Stimulated activated CD8-positive, alpha-beta memory T cell treated with anti-CD3 and anti-CD28 coated beads, Interleukin-4, amount 100 ng/mL, for 1 hour (primary cell): ENCODE measurements around the gene MTF1.

ENCODE experiments used
- DNase-seq, 2 donors: peaks; one replicate each; pipeline ENCODE4 v3.0.0-alpha.2; 2020; ENCODE audit warnings: low read depth in 2 of 2, low spot score in 1 of 2

The MTF1 gene

GRCh38 chr1:37868466-37868865 lies 9.1 kb upstream of the MTF1 start:
- DNase-seq, result no peak

- no peak for DNase-seq
Measured at GRCh38 chr1:37867784-37868183, 8.4 kb upstream of the MTF1 start.

GRCh38 chr1:37866491-37866890 lies 7.1 kb upstream of the MTF1 start:
- no peak for DNase-seq

GRCh38 chr1:37865348-37866120 lies 6.1 kb upstream of the MTF1 start:
- no peak for DNase-seq

GRCh38 chr1:37862330-37862729 lies 2.9 kb upstream of the MTF1 start:
- no peak for DNase-seq

DNA sequence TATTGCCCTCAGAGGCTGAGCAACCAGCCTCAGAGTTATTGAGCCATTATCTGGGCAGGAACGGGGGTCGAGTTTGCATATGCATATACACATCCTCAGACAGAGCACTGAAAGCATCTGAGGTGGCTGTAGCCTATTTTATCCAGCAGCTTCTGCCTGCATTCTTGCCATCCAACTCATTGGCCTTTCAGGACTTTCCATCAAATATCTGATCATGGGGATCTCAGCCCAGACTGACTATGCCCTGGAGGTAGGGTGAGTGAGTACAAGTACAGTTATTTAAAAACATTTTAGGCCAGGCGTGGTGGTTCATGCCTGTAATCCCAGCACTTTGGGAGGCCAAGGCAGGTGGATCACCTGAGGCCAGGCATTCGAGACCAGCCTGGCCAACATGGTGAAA lies 1.8 kb upstream of the MTF1 start:
- no peak for DNase-seq

- DNase-seq, result no peak
Measured at GRCh38 chr1:37860346-37860666, 914 bp upstream of the MTF1 start.

GRCh38 chr1:37858931-37859506 lies 373 bp downstream of the MTF1 start:
- no peak for DNase-seq

DNA sequence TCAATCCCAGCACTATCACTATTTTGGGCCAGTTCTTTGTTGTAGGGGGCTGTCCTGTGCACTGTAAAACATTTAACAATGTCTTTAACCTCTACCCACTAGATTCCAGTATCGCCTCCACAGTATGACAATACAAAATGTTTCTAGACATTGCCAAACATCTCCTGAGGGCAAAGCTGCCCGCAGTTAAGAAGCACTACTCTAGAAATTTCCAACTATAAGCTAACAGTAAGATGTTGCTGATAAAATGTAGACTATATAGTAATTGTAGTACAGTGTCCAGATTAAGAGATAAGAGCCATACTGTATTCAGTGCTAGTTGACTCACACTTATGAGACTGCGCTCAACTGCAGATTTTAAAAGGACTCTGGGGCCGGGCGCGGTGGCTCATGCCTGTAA lies 5.0 kb downstream of the MTF1 start:
- DNase-seq, result no peak

- DNase-seq, result no peak
Measured at GRCh38 chr1:37853157-37853556, 6.2 kb downstream of the MTF1 start.

- DNase-seq, result no peak
Measured at GRCh38 chr1:37851782-37852210, 7.6 kb downstream of the MTF1 start.

DNA sequence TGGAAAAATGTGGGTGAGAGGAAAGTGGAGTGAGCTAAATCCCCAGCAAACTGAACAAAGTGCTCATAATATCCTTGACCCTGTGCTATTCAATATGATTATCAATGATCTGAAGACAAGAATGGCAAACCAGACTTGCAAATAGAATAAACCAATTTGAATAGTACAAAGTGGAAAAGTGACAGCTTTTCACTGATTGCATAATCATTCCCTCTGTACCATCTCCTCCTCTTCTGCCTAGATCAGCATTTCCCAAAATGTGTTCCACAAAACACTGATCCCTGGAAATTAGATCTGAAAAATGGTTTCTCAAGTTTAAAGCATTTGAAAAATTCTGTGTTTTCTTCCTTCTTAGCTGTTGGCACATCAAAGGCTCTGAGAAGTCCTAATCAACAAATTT lies 8.1 kb downstream of the MTF1 start:
- DNase-seq, result no peak

GRCh38 chr1:37850352-37850955 lies 8.9 kb downstream of the MTF1 start:
- no peak for DNase-seq

- no peak for DNase-seq
Measured at GRCh38 chr1:37849480-37849879, 9.9 kb downstream of the MTF1 start.

GRCh38 chr1:37846647-37847339 lies 12.6 kb downstream of the MTF1 start:
- no peak for DNase-seq

DNA sequence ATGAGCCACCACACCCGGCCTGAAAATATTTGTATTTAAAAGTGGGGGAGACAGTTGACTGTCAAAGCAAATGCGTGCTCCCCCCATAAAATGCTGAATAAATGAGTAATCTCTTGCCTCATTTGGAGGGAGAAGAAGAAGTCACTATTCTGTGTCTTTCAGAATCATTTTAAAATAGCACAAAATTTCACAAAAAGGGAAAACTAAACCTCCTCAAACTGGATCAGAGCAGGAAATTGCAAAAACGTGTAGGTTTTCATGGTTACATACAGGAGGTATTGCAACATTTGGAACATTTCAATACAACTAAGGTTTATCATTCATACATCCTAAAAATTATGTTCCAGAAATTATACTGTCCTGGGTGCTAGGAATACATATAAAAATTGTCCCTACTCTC lies 13.6 kb downstream of the MTF1 start:
- no peak for DNase-seq

DNA sequence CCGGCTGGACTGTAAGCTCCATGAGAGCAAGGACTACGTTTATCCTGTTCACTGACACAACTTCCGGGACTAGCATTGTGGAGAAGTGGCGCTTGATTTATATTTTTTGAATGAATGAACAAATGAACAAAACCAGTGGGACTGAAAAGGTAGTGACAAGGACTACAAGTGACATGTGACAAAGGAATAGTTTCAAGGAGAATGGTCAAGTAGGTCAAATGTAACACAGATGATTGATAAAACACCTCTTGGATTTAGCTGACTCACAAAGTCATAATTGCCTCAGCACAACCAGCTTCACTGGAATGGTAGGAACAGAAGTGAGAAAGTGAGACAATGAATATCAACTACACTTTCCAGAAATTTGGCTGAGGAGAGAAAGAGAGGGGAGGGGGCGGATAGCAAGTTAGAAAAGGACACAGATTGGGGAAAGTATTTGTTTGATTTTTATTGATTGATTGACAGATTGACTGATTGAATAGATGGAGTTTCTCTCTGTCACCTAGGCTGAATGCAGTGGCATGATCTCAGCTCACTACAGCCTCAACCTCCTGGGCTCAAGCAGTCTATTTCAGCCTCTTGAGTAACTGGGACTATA lies 14.2 kb downstream of the MTF1 start:
- DNase-seq, result no peak

- no peak for DNase-seq
Measured at GRCh38 chr1:37844536-37844935, 14.9 kb downstream of the MTF1 start.

DNA sequence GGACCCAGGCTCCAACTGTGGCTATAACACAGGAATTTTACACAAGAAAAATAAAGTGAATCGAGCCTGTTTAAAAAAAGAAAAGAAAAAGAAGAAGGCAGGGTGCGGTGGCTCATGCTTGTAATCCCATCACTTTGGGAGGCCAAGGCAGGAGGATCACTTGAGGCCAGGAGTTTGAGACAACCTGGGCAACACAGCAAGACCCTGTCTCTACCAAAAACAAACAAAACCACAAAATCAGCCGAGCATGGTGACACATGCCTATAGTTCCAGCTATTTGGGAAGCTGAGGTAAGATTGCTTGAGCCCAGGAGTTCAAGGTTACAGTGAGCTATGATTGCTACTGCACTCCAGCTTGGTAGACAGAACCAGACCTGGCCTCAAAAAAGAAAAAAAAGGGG lies 17.7 kb downstream of the MTF1 start:
- DNase-seq, result no peak

- DNase-seq, result no peak
Measured at GRCh38 chr1:37840711-37841110, 18.7 kb downstream of the MTF1 start.

DNA sequence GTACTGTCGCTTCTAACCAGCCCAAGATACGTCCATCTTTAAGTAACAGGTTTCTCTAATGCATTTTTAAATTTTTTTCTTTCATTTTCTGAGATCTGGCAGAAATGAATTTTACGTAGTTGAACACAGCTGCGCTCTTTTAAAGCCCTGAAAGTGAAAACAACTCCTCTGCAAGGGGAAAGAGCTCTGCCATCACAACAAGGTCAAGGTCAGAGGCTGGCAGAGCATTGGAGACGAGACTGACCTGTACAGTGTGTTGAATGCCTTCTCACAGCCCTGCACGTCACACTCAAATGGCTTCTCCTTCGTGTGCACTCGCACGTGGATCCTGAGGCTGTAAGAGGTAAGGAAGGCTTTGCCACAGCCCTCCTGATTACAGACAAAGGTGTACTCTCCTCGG lies 19.7 kb downstream of the MTF1 start:
- no peak for DNase-seq

GRCh38 chr1:37836788-37837187 lies 22.6 kb downstream of the MTF1 start:
- no peak for DNase-seq
